ENCODE results near the gene PTMA. TPM values are rescaled to one million over a fixed set of nuclear protein-coding genes. Genes with fewer than 3 reads are reported as not detected.
"Not testable (repeated sequence)": the region's sequence is repeated elsewhere in the genome, so short reads cannot be mapped to it uniquely, and the experiment has no call there.

The PTMA gene
- total RNA-seq (2014; rRNA removed; shearing (Covaris generic); ENCODE audit: low replicate concordance), result 1,152 and 1,297 TPM in 2 replicates

- DNase-seq (ENCODE audit: low read depth), result peak; percentile 99
- in situ Hi-C loops (cut with HindIII; ENCODE audit: low pct_unique_long_range_greater_than_20kb, low sequenced_read_pairs), result no loop called here
These were observed at the start of gene PTMA for GRCh38 chr2:231707927-231708772. PTMA (plus strand) TSS chr2:231708525; CDS start chr2:231708707, 182 bp downstream.

DNA sequence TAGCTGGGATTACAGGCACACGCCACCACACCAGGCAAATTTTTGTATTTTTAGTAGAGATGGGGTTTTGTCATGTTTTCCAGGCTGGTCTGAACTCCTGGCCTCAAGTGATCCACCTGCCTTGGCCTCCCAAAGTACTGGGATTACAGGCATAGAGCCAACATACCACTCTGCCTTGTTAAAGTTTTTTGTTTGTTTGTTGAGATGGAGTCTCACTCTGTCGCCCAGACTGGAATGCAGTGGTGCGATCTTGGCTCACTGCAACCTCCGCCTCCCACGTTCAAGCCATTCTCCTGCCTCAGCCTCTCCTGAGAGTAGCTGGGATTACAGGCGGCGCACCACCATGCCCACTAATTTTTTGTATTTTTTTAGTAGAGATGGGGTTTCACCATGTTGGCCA is 48.3 kb upstream of the PTMA start:
- DNase-seq (ENCODE audit: low read depth); in situ Hi-C loops (cut with HindIII; ENCODE audit: low pct_unique_long_range_greater_than_20kb, low sequenced_read_pairs): not testable (repeated sequence)

DNA sequence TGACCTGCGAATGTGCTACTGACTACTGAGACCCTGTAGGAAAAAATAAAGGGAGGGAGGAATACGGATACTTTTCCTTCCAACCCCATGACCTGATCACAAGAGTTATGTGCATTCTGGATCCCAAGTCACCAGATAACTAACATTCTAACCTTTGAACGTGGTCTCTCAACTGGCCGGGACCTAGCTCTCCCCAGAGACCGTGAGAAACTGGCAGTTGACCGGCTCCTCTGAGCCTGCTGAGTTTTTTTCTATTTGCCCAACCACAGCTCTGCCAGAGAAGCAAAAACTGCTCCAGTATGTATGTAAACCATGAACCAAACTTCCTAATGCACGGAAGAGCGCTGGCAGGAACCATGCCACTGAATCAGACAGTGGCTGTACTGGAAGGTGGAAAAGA is 47.5 kb upstream of the PTMA start:
- in situ Hi-C loops (cut with HindIII; ENCODE audit: low pct_unique_long_range_greater_than_20kb, low sequenced_read_pairs), result no loop called here
- no peak for DNase-seq (ENCODE audit: low read depth)

- in situ Hi-C loops (cut with HindIII; ENCODE audit: low pct_unique_long_range_greater_than_20kb, low sequenced_read_pairs), result no loop called here
- no peak for DNase-seq (ENCODE audit: low read depth)
These were observed 46.8 kb upstream of the PTMA start for GRCh38 chr2:231661422-231662027.

GRCh38 chr2:231662028-231662810 is 46.1 kb upstream of the PTMA start:
- peak; percentile 97 for DNase-seq (ENCODE audit: low read depth)
- in situ Hi-C loops (cut with HindIII; ENCODE audit: low pct_unique_long_range_greater_than_20kb, low sequenced_read_pairs), result no loop called here

- in situ Hi-C loops (cut with HindIII; ENCODE audit: low pct_unique_long_range_greater_than_20kb, low sequenced_read_pairs), result no loop called here
- DNase-seq (ENCODE audit: low read depth), result no peak
These were observed 45.4 kb upstream of the PTMA start for GRCh38 chr2:231662811-231663457.

DNA sequence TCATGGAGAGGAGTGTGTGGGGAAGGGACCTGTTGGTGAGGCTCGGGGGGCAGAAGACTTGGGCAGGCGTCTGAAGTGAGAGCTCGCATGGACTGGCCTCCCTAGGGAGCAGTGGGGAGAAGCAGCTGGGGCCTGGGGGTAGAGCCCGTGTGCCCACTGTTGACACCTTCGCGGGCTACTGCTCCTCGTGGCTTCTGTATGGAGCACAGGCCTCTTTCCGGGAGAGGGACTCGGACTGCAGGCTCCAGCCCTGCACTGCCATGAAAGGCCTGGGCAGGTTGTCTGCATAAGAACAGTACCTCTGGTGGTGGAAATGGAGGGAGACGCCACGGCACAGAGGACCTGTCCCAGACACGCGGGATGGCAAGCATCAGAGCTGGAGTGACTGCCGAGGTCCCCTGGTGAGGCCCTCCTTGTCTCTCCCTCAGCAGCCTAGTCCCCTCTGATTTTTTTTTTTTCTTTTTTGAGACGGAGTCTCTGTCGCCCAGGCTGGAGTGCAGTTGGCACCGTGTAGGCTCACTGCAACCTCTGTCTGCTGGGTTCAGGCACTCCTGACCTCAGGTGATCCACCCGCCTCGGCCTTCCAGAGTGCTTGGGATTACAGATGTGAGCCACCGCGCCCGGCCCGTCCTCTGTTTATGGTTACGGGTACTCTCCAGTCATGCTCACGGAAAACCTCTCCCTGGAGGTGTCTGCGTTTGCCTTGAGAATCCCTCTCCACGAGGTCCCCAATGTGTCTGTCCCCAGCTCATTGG is 44.7 kb upstream of the PTMA start:
- in situ Hi-C loops (cut with HindIII; ENCODE audit: low pct_unique_long_range_greater_than_20kb, low sequenced_read_pairs), result no loop called here

GRCh38 chr2:231664727-231665126 is 43.6 kb upstream of the PTMA start:
- in situ Hi-C loops (cut with HindIII; ENCODE audit: low pct_unique_long_range_greater_than_20kb, low sequenced_read_pairs), result no loop called here
- no peak for DNase-seq (ENCODE audit: low read depth)

More for the DNA sequence above, 44.7 kb upstream of the PTMA start:
- DNase-seq (ENCODE audit: low read depth), result no peak

- in situ Hi-C loops (cut with HindIII; ENCODE audit: low pct_unique_long_range_greater_than_20kb, low sequenced_read_pairs), result no loop called here
- DNase-seq (ENCODE audit: low read depth), result peak; percentile 23
These were observed 42.8 kb upstream of the PTMA start for GRCh38 chr2:231665245-231666170.

DNA sequence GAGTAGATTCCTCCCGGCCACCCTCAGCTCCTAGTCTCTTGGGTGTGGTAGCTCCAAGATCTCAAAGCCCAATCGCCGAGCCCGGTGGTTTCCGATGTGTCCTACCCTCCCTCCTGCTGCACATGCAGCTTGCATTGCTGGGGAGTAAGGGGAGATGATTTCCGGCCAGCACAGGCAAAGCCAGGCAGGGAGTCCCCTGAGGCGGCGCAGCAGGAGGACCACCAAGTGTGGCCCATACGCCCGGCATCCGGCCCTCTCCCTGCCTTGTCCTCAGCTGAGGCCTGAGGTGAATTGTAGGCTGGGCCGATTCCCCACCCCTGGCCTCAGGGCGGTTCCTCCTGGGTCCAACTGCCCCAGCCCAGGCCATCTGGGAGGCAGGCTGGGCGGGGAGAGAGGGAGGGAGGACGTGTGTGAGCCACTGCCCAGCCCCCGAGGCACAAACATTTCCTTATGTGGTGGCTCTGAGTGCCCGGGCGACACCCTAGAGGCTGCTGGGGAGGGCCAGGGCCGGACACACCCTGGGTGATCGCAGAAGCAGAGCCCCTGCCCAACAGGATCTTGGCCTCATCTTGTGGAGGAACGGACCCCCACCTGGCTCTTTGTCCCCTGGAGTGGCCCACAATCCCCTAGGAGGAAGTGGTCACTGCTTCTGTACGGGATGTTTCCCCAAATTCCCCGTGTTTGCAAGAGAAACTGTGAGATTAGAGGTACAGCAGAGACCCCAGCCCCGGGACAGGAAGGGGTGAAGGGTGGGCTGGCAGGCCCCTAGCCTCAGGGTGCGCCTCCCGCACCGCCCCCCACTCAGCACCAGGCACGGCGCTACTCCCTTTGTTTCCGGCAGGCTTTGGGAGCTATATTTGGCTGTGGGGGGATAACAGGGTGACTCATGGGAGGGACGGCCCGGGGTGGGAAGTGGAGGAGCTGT is 41.9 kb upstream of the PTMA start:
- in situ Hi-C loops (cut with HindIII; ENCODE audit: low pct_unique_long_range_greater_than_20kb, low sequenced_read_pairs), result no loop called here
- DNase-seq (ENCODE audit: low read depth), result peak; percentile 98

GRCh38 chr2:231667096-231667427 is 41.3 kb upstream of the PTMA start:
- DNase-seq (ENCODE audit: low read depth), result no peak
- in situ Hi-C loops (cut with HindIII; ENCODE audit: low pct_unique_long_range_greater_than_20kb, low sequenced_read_pairs), result no loop called here

DNA sequence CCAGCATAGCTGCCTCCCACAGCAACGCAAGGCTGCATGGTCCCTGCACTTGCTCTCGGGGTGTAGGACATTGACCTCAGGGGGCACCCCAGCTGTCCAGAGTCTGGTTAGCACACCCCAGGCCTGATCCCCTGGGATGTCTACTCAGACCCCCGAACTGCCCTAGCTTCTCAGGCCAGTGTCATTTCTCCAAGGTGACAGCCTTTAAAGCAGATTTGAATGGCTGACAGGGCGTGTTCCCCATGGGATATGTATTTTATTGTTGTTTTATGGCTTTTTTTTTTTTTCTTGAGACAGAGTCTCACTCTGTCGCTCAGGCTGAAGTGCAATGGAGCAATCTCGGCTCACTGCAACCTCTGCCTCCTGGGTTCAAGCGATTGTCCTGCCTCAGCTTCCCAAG is 40.8 kb upstream of the PTMA start:
- in situ Hi-C loops (cut with HindIII; ENCODE audit: low pct_unique_long_range_greater_than_20kb, low sequenced_read_pairs), result no loop called here
- DNase-seq (ENCODE audit: low read depth), result no peak

GRCh38 chr2:231668981-231669380 is 39.3 kb upstream of the PTMA start:
- in situ Hi-C loops (cut with HindIII; ENCODE audit: low pct_unique_long_range_greater_than_20kb, low sequenced_read_pairs), result no loop called here

DNA sequence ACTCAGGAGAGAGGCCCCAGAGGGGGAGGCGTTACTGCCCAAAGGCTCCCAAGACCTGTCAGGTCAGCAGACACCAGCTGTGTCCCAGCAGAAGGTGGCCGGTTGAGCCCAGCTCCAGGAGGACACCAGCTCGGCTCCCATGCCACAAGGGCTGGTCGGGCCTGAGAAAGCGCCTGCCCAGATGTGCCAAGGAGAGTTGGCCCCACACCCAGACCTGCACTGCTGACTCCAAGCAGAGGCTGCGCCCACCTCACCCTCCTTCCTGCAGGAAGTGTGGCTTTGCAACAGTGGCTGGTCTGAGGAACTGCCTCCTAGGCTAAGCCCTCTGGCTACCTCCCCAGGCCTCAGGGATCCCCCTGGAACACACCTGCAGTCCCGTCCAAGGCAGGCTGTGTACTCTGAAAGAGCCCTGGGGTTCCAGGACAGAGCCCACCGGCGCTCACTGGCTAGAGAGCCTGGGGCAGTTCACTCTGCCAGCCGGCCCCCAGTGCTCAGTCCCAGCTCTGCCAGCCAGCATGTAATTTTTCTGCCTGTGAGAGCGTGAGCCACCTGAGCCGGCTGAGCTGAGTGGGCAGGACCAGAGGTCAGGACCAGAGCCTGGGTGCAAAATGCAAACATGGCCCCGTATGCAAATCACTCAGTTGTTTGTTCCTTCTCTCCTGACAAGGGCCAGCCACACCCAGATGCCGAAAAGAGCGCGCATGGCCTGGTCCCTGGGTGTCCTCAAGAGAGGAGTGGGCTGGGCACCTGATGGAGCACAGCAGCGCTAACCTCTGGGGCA is 36.9 kb upstream of the PTMA start:
- in situ Hi-C loops (cut with HindIII; ENCODE audit: low pct_unique_long_range_greater_than_20kb, low sequenced_read_pairs), result no loop called here

More at GRCh38 chr2:231668981-231669380, 39.3 kb upstream of the PTMA start:
- DNase-seq (ENCODE audit: low read depth), result no peak

GRCh38 chr2:231672617-231673347 is 35.5 kb upstream of the PTMA start:
- peak; percentile 86 for DNase-seq (ENCODE audit: low read depth)

More for the DNA sequence above, 36.9 kb upstream of the PTMA start:
- DNase-seq (ENCODE audit: low read depth), result peak; percentile 27

More at GRCh38 chr2:231672617-231673347, 35.5 kb upstream of the PTMA start:
- in situ Hi-C loops (cut with HindIII; ENCODE audit: low pct_unique_long_range_greater_than_20kb, low sequenced_read_pairs), result no loop called here
